Lung microvascular endothelial cell (primary cell): ENCODE data around the gene TNFRSF8. TPM values are rescaled to one million over a fixed set of nuclear protein-coding genes. Genes with fewer than 3 reads are reported as not detected.

Experiments
- DNase-seq, 2 donors: peaks; one replicate each; pipeline versions ENCODE4 v3.0.0 to v3.0.0-alpha.2; 2010; ENCODE audit warnings: low read depth in 2 of 2
- total RNA-seq: library from RNA; depleted of rRNA; stranded (reverse); fragments of >200 nt; gene quantifications from 2 replicates; pipeline ENCODE4 v1.2.1, GENCODE V29; 2014

TNFRSF8 gene
- total RNA-seq, 1 donor from 2014 or later: not detected

GRCh38 chr1:12140515-12141162 is 77.5 kb downstream of the TNFRSF8 start:
- DNase-seq: no peak

- DNase-seq: no peak
These were observed 78.2 kb downstream of the TNFRSF8 start for GRCh38 chr1:12141163-12141850.

- DNase-seq: no peak
These were observed 79.2 kb downstream of the TNFRSF8 start for GRCh38 chr1:12142141-12142823.

GRCh38 chr1:12142891-12143630 is 80.0 kb downstream of the TNFRSF8 start:
- no peak for DNase-seq

- peak in 1 of 2 donors; percentile 92 for DNase-seq
These were observed 80.6 kb downstream of the TNFRSF8 start for GRCh38 chr1:12143631-12144155.

GRCh38 chr1:12144236-12144635 is 81.1 kb downstream of the TNFRSF8 start:
- no peak for DNase-seq

- DNase-seq: no peak
These were observed 81.9 kb downstream of the TNFRSF8 start for GRCh38 chr1:12144969-12145368.

- no peak for DNase-seq
These were observed 82.7 kb downstream of the TNFRSF8 start for GRCh38 chr1:12145616-12146342.

GRCh38 chr1:12146343-12147112 is 83.4 kb downstream of the TNFRSF8 start:
- DNase-seq: no peak

GRCh38 chr1:12147201-12147701 is 84.1 kb downstream of the TNFRSF8 start:
- DNase-seq: peak; percentile 53 to 59

GRCh38 chr1:12148160-12148957 is 85.3 kb downstream of the TNFRSF8 start:
- no peak for DNase-seq

- DNase-seq: no peak
These were observed 86.1 kb downstream of the TNFRSF8 start for GRCh38 chr1:12148958-12149790.

- DNase-seq: no peak
These were observed 86.7 kb downstream of the TNFRSF8 start for GRCh38 chr1:12149791-12150175.

- DNase-seq: no peak
These were observed 87.5 kb downstream of the TNFRSF8 start for GRCh38 chr1:12150456-12151200.

GRCh38 chr1:12151465-12151864 is 88.4 kb downstream of the TNFRSF8 start:
- DNase-seq: no peak

- no peak for DNase-seq
These were observed 89.2 kb downstream of the TNFRSF8 start for GRCh38 chr1:12152113-12152891.
